ENCODE results near the gene ZNF423.

- TF ChIP-seq EZH2 (IDR thresholded peaks at IDR 0.05; ENCODE audit: insufficient read depth, poor library complexity, severe bottlenecking) (no peak), EZH2phosphoT487 (IDR thresholded peaks at IDR 0.05; ENCODE audit: insufficient read depth, low read depth) (no peak)
Observed at GRCh38 chr16:49904348-49905062, 48.6 kb upstream of the ZNF423 start.

Data from GM23248 (cell line).